Caco-2 (cell line): Measurements from ENCODE around the gene CNOT2. TPM values are rescaled to one million over a fixed set of nuclear protein-coding genes. Genes with fewer than 3 reads are reported as not detected.

Source experiments
- BruUV-seq: library from RNA; stranded (reverse); fragments of 400-500 nt; replicated peaks from 2 replicates; lab custom pipeline; 2021; lab: Mats Ljungman, UMichigan
- CTCF ChIA-PET: fragments of 300-600 bp; sonication (Branson Sonifier 250); formaldehyde crosslinking; loops from one replicate; lab custom pipeline; 2022; ENCODE audit warnings: antibody characterized with exemption; lab: Charles Lee
- POLR2A ChIA-PET: fragments of 300-600 bp; sonication (Branson Sonifier 250); formaldehyde crosslinking; loops from one replicate; lab custom pipeline; 2022; ENCODE audit warnings: antibody characterized with exemption; lab: Charles Lee
- DNase-seq, 2 experiments: peaks; one replicate each; pipeline versions ENCODE4 v3.0.0 to v3.0.0-alpha.2; 2020 to 2022
- H3K27me3 ChIP-seq: replicated peaks from 2 replicates; pipeline ENCODE4 v1.6.0; 2011; ENCODE audit warnings: low read length; ENCODE audit not compliant: control insufficient read depth, insufficient read depth
- H3K36me3 ChIP-seq: 2 replicates; pipeline ENCODE4 v1.5.1; 2011; ENCODE audit warnings: low read length; ENCODE audit not compliant: control insufficient read depth, insufficient read depth
- H3K4me1 ChIP-seq: fragments of 250-450 bp; sonication (Bioruptor Pico); 2 replicates; pipeline ENCODE4 v1.5.1; 2020; ENCODE audit warnings: mild to moderate bottlenecking
- H3K4me3 ChIP-seq: 2 replicates; pipeline ENCODE4 v1.5.1; 2011; ENCODE audit warnings: low read depth, mild to moderate bottlenecking, control low read depth, low read length
- H3K9me3 ChIP-seq: fragments of 250-450 bp; sonication (Bioruptor Pico); 2 replicates; pipeline ENCODE4 v1.5.1; 2020; ENCODE audit warnings: mild to moderate bottlenecking, moderate library complexity
- H3K27ac Mint-ChIP-seq: one replicate; pipeline ENCODE4 v1.8.0; 2022; ENCODE audit warnings: mixed read lengths; ENCODE audit not compliant: unreplicated experiment
- H3K27me3 Mint-ChIP-seq: one replicate; pipeline ENCODE4 v1.8.0; 2022; ENCODE audit warnings: mixed read lengths; ENCODE audit not compliant: insufficient read depth, unreplicated experiment
- H3K36me3 Mint-ChIP-seq: one replicate; pipeline ENCODE4 v1.8.0; 2022; ENCODE audit warnings: mild to moderate bottlenecking, mixed read lengths; ENCODE audit not compliant: insufficient read depth, unreplicated experiment
- H3K4me1 Mint-ChIP-seq: one replicate; pipeline ENCODE4 v1.8.0; 2022; ENCODE audit warnings: low read depth, mixed read lengths; ENCODE audit not compliant: unreplicated experiment
- H3K4me3 Mint-ChIP-seq: one replicate; pipeline ENCODE4 v1.8.0; 2022; ENCODE audit warnings: mild to moderate bottlenecking, moderate library complexity, mixed read lengths; ENCODE audit not compliant: unreplicated experiment
- H3K9me3 Mint-ChIP-seq: one replicate; pipeline ENCODE4 v1.8.0; 2022; ENCODE audit warnings: mixed read lengths; ENCODE audit not compliant: unreplicated experiment
- intact Hi-C: fragments of 100-400 bp; cut with micrococcal nuclease; formaldehyde crosslinking; loops from one replicate; pipeline ENCODE4 v1.10.0; 2022; ENCODE audit not compliant: unreplicated experiment
- total RNA-seq: library from RNA; stranded (reverse); gene quantifications from 2 replicates; pipeline ENCODE4 v1.2.3, GENCODE V29; 2022
- TF ChIP-seq, protein P1 (sequence below), 2 experiments: fragments of 200-600 bp in 1 of 2; IDR thresholded peaks; 1 replicate in 1 of 2; 2 replicates in 1 of 2; pipeline versions ENCODE4 v1.5.1 to v1.8.0; 2011 to 2022; ENCODE audit warnings: antibody characterized with exemption in 1 of 2, control low read depth in 1 of 2, inconsistent platforms in 1 of 2, low read depth in 1 of 2, low read length in 1 of 2, mild to moderate bottlenecking in 1 of 2, moderate library complexity in 1 of 2; ENCODE audit not compliant: insufficient read depth in 1 of 2, severe bottlenecking in 1 of 2, unreplicated experiment in 1 of 2

The CNOT2 gene
- total RNA-seq, 1 experiment from 2014 or later, result 83.5 TPM

DNA sequence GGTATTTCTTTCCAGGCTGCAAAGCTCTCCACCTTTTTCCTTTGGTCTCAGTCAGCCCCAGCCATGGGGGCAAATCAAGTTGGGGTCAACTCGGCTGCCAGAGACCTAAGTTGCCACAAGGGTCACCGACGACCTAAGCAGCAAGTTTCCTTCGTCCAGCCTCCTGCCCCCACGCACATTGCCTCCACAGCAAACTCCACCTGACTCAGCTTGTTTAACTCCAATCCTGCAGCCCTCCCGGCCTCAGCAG is 122.1 kb downstream of the CNOT2 start:
- H3K27me3 ChIP-seq, result no peaks in the 10 kb centered on the region
- TF ChIP-seq, protein P1, sequence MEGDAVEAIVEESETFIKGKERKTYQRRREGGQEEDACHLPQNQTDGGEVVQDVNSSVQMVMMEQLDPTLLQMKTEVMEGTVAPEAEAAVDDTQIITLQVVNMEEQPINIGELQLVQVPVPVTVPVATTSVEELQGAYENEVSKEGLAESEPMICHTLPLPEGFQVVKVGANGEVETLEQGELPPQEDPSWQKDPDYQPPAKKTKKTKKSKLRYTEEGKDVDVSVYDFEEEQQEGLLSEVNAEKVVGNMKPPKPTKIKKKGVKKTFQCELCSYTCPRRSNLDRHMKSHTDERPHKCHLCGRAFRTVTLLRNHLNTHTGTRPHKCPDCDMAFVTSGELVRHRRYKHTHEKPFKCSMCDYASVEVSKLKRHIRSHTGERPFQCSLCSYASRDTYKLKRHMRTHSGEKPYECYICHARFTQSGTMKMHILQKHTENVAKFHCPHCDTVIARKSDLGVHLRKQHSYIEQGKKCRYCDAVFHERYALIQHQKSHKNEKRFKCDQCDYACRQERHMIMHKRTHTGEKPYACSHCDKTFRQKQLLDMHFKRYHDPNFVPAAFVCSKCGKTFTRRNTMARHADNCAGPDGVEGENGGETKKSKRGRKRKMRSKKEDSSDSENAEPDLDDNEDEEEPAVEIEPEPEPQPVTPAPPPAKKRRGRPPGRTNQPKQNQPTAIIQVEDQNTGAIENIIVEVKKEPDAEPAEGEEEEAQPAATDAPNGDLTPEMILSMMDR (IDR thresholded peaks at IDR 0.05; ENCODE audit: insufficient read depth in 1 of 2, low read depth in 1 of 2, low read length in 1 of 2, severe bottlenecking in 1 of 2, unreplicated experiment in 1 of 2), result no peak
- no peak for DNase-seq
- H3K36me3 Mint-ChIP-seq, result peaks cover 4% of the 10 kb centered on the region
- peak overlapping the region; percentile 94 for H3K4me3 Mint-ChIP-seq
- H3K27ac Mint-ChIP-seq, result no peak overlapping the region
- peaks cover 11% of the 10 kb centered on the region for H3K27me3 Mint-ChIP-seq
- ChIA-PET POLR2A (no interaction called here), CTCF (no interaction called here)
- peak overlapping the region; percentile 53 for H3K4me3 ChIP-seq
- H3K4me1 Mint-ChIP-seq, result no peaks in the 10 kb centered on the region
- no peaks in the 10 kb centered on the region for H3K36me3 ChIP-seq
- H3K9me3 ChIP-seq, result no peaks in the 10 kb centered on the region
- no TSS peak for BruUV-seq
- H3K4me1 ChIP-seq, result peaks cover 10% of the 10 kb centered on the region; the same call in 1 of the 2 replicates
- intact Hi-C loops, result loop anchor here (5.0 to 10.0 kb wide), 2 partner anchors 123 to 461 kb away; partner anchors contain the start of gene CNOT2
- H3K9me3 Mint-ChIP-seq, result no peaks in the 10 kb centered on the region

DNA sequence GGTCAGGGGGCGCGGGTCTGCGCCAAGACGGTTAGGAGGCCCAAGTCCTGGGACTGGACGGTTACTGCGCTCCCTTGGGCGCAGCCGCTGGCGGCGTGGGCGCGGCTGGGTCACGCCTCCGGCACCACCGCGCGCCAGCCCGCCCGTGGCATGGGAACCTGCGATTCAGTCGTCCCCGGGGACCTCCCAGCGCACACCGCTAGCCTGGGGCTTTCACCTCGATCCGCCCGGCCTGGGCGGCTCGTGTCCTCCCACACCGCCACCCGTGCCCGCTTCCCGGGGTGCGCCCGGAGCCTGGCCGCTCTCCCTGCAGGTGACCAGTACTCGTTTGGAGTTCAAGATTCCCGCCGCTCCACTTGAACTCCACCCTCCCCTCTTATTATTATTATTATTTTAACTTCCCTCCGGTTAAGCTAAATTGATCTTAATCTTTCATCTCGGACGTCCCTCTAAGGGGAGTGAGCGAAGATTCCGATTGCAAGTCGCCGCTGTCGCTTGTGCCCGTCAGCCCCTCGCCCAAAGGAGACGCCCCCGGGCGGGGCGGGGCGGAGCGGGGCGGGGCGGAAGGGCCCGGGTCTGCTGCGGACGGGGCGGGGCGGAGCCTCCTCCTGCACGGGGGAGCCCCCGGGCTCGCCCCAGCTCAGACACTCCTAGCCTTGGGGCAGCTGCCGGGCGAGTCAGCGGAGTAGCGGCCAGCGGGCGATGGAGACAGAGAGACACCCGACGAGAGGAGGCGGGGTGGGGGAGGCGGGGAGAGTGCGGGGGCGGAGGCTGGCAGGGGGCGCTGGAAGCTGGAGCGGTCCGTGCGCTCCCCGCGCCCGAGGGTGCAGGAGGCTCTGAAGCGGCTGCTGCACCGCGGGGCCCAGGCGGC is 122.7 kb downstream of the CNOT2 start, which contains the start of gene KCNMB4:
Gene KCNMB4, plus strand, starts transcription at position 643 of the 871 bp plus-strand sequence. CDS start 445 bp downstream, outside the sequence.
- peaks cover 11% of the 10 kb centered on the region for H3K27me3 Mint-ChIP-seq
- TF ChIP-seq, protein P1 (IDR thresholded peaks at IDR 0.05; ENCODE audit: insufficient read depth in 1 of 2, low read depth in 1 of 2, low read length in 1 of 2, severe bottlenecking in 1 of 2, unreplicated experiment in 1 of 2), result no peak
- H3K36me3 Mint-ChIP-seq, result peaks cover 4% of the 10 kb centered on the region
- H3K4me3 ChIP-seq, result peak within 1 kb of the TSS; percentile 53
- H3K4me1 Mint-ChIP-seq, result no peaks in the 10 kb centered on the region
- no peaks in the 10 kb centered on the region for H3K36me3 ChIP-seq
- peak; percentile 69 to 83 for DNase-seq
- no peaks in the 10 kb centered on the region for H3K27me3 ChIP-seq
- peak within 1 kb of the TSS; percentile 94 for H3K4me3 Mint-ChIP-seq
- intact Hi-C loops, result loop anchor here (1.0 to 10.0 kb wide), 3 partner anchors 124 to 461 kb away; partner anchors contain the start of gene CNOT2
- no peaks in the 10 kb centered on the region for H3K9me3 Mint-ChIP-seq
- H3K4me1 ChIP-seq, result peaks cover 10% of the 10 kb centered on the region; the same call in 1 of the 2 replicates
- H3K9me3 ChIP-seq, result no peaks in the 10 kb centered on the region
- no TSS peak for BruUV-seq
- POLR2A ChIA-PET, result no interaction called here
- CTCF ChIA-PET, result interaction anchor here (1.7 kb wide), 1 partner anchor 211 kb away, joined by 3 read pairs; no protein-coding TSS in a partner anchor
- H3K27ac Mint-ChIP-seq, result peak within 1 kb of the TSS; percentile 58

DNA sequence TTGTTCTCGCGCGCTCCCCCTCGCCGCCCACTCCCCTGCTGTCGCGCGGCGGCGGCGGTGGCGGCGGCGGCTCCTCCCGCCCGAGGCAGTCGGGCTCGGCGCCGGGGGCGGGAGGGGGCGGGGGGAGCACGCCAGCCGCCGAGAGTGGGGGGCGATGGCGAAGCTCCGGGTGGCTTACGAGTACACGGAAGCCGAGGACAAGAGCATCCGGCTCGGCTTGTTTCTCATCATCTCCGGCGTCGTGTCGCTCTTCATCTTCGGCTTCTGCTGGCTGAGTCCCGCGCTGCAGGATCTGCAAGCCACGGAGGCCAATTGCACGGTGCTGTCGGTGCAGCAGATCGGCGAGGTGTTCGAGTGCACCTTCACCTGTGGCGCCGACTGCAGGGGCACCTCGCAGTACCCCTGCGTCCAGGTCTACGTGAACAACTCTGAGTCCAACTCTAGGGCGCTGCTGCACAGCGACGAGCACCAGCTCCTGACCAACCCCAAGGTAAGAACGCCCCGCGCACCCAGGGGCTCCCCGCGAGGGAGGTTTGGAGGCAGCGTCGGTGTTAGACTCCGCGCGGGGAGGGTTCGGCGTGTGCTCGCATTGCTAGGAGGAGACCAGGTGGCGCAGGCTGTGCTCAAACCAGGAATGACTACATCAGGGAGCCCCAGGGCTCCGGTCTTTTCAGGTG is 123.5 kb downstream of the CNOT2 start:
- CTCF ChIA-PET, result interaction anchor here (1.7 kb wide), 1 partner anchor 210 kb away, joined by 3 read pairs; no protein-coding TSS in a partner anchor

More for the DNA sequence above, 123.5 kb downstream of the CNOT2 start:
- no TSS peak for BruUV-seq
- H3K4me1 ChIP-seq, result peaks cover 10% of the 10 kb centered on the region; the same call in 1 of the 2 replicates
- H3K36me3 ChIP-seq, result no peaks in the 10 kb centered on the region
- peaks cover 4% of the 10 kb centered on the region for H3K36me3 Mint-ChIP-seq
- H3K4me1 Mint-ChIP-seq, result no peaks in the 10 kb centered on the region
- H3K9me3 Mint-ChIP-seq, result no peaks in the 10 kb centered on the region
- H3K27me3 Mint-ChIP-seq, result peaks cover 12% of the 10 kb centered on the region
- intact Hi-C loops, result loop anchor here (1.0 to 10.0 kb wide), 3 partner anchors 124 to 462 kb away; partner anchors contain the start of gene CNOT2
- peak; percentile 45 to 52 for DNase-seq
- no peaks in the 10 kb centered on the region for H3K27me3 ChIP-seq
- H3K4me3 Mint-ChIP-seq, result peak overlapping the region; percentile 94
- peak overlapping the region; percentile 53 for H3K4me3 ChIP-seq
- POLR2A ChIA-PET, result no interaction called here
- TF ChIP-seq, protein P1 (IDR thresholded peaks at IDR 0.05; ENCODE audit: insufficient read depth in 1 of 2, low read depth in 1 of 2, low read length in 1 of 2, severe bottlenecking in 1 of 2, unreplicated experiment in 1 of 2), result no peak
- H3K27ac Mint-ChIP-seq, result peak overlapping the region; percentile 58
- H3K9me3 ChIP-seq, result no peaks in the 10 kb centered on the region
